DOHH2 (cell line): ENCODE results near the gene TTC39C.

Experiments used
- CTCF ChIP-seq: fragments of 200-600 bp; sonication (generic); IDR thresholded peaks from one replicate; pipeline ENCODE4 v1.5.1; 2014; ENCODE audit warnings: antibody characterized with exemption, mild to moderate bottlenecking, low read depth, low read length; ENCODE audit not compliant: poor library complexity, severe bottlenecking
- EZH2phosphoT487 ChIP-seq: fragments of 200-600 bp; sonication (generic); IDR thresholded peaks from 2 replicates; pipeline ENCODE4 v1.6.1; 2017; ENCODE audit warnings: borderline replicate concordance, mild to moderate bottlenecking, antibody characterized with exemption, low read length, moderate library complexity, mixed read lengths

GRCh38 chr18:24063121-24063731 lies 48.7 kb downstream of the TTC39C start:
- TF ChIP-seq CTCF (no peak), EZH2phosphoT487 (no peak)
